Neutrophil (primary cell): ENCODE data around the gene PTF1A.

Source experiments
- H3K27ac ChIP-seq: fragments of 200-600 bp; sonication (generic); 2 replicates; pipeline ENCODE4 v1.5.1; 2016; ENCODE audit warnings: mild to moderate bottlenecking, moderate library complexity
- H3K27me3 ChIP-seq: fragments of 200-600 bp; sonication (generic); 2 replicates; pipeline ENCODE4 v1.6.0; 2016; ENCODE audit warnings: mild to moderate bottlenecking
- H3K36me3 ChIP-seq: fragments of 200-600 bp; sonication (generic); 2 replicates; pipeline ENCODE4 v1.5.1; 2017
- H3K4me1 ChIP-seq, 2 experiments: fragments of 200-600 bp in 1 of 2; sonication (generic) in 1 of 2; 1 replicate in 1 of 2; 2 replicates in 1 of 2; pipeline versions ENCODE4 v1.5.1 to v1.6.1; 2013 to 2016; ENCODE audit warnings: low read depth in 1 of 2, low read length in 1 of 2, mild to moderate bottlenecking in 1 of 2, moderate library complexity in 1 of 2; ENCODE audit not compliant: control insufficient read depth in 1 of 2, insufficient read depth in 1 of 2
- H3K4me3 ChIP-seq, 2 experiments: fragments of 200-600 bp in 1 of 2; sonication (generic) in 1 of 2; 1 replicate in 1 of 2; 2 replicates in 1 of 2; pipeline ENCODE4 v1.5.1; 2013 to 2016; ENCODE audit warnings: low read depth in 1 of 2, low read length in 1 of 2, mild to moderate bottlenecking in 1 of 2, moderate library complexity in 1 of 2
- H3K9me3 ChIP-seq: fragments of 200-600 bp; sonication (generic); 2 replicates; pipeline ENCODE4 v1.5.1; 2016
- CTCF ChIP-seq: fragments of 200-600 bp; sonication (generic); IDR thresholded peaks from 2 replicates; pipeline ENCODE4 v1.5.1; 2016; ENCODE audit warnings: antibody characterized with exemption

PTF1A gene

GRCh38 chr10:23198940-23199767, 7.0 kb downstream of the PTF1A start:
- Histone ChIP-seq H3K4me1 (no peaks in the 10 kb centered on the region), H3K9me3 (no peaks in the 10 kb centered on the region), H3K36me3 (no peaks in the 10 kb centered on the region), H3K4me3 (no peak overlapping the region), H3K27me3 (peaks cover 100% of the 10 kb centered on the region), H3K27ac (no peak overlapping the region)
- no peak for TF ChIP-seq CTCF

DNA sequence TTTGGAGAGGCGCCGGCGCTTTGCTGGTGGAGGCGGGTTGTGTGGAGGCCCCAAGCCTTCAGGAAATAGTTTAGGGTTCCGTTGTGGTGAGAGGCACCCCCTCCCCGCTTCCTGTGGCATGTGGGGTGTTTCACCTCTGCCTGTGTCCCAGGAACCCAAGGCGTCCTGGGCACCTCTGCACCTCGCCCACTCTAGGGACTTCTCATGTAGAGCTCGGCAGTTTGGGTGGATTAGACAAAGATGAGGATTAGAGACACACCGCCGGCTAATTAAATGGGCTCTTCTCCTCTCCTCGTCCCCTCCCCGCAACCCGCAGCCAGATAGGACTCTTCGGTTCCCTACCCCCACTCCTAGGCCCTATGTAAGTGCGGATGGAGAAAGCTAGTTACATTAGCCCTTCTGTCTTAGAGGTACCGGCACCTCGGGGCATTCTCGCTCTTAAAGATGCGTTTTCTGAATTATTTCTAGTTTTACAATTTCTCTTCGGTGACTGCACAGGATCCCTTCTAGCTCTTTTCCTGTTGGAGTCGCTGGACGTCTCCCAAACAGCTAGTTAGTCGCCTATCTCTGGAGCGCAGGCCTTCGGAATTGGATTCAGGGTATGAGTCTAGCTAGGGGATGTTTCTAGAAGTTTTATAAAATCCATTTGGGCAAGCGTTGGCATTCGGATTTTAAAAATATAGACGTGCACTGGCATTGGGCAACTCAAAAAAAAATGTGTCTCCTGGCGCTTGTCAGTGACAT, 7.8 kb downstream of the PTF1A start:
- no peak for TF ChIP-seq CTCF
- Histone ChIP-seq H3K36me3 (no peaks in the 10 kb centered on the region), H3K4me1 (no peaks in the 10 kb centered on the region), H3K4me3 (no peak overlapping the region), H3K27me3 (peaks cover 100% of the 10 kb centered on the region), H3K9me3 (no peaks in the 10 kb centered on the region), H3K27ac (no peak overlapping the region)

- H3K36me3 ChIP-seq: no peaks in the 10 kb centered on the region
- H3K4me1 ChIP-seq: no peaks in the 10 kb centered on the region
- H3K27ac ChIP-seq: no peak overlapping the region
- no peak overlapping the region for H3K4me3 ChIP-seq
- H3K9me3 ChIP-seq: no peaks in the 10 kb centered on the region
- H3K27me3 ChIP-seq: peaks cover 100% of the 10 kb centered on the region
- no peak for TF ChIP-seq CTCF
Measured at GRCh38 chr10:23200586-23200985, 8.5 kb downstream of the PTF1A start.

DNA sequence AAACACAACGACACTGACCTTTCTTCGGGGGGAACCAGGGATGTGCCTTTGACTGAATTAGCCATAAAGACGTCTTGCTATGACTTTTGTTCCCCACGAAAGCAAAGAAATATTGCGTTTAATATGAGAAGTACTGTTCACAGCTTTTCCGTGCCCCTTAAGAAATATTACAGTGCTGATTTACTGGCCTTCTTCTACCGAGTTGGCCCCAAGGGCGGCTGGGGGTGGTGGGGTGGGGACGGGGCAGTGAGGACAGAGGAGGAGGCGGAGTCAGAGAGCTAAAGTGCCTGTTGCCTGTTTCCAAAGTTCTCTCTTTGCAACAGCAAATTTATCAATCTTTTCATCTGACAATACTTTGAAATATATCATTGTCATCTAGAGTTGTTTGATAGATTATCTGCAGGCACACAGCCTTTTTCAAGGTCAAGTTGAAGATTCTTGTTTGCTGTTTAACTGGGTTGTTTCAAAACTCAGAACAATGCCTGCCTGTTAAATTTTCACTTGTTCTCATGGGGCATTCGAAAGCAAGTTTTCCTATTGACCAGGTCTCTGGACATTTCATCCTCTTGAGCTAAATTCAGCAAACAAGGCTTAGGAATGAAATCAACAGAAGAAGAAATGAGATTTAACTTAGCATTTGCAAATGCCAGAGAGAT, 9.0 kb downstream of the PTF1A start:
- no peaks in the 10 kb centered on the region for H3K36me3 ChIP-seq
- no peaks in the 10 kb centered on the region for H3K4me1 ChIP-seq
- no peak overlapping the region for H3K4me3 ChIP-seq
- H3K9me3 ChIP-seq: no peaks in the 10 kb centered on the region
- H3K27me3 ChIP-seq: peaks cover 100% of the 10 kb centered on the region
- H3K27ac ChIP-seq: no peak overlapping the region
- TF ChIP-seq CTCF: no peak

DNA sequence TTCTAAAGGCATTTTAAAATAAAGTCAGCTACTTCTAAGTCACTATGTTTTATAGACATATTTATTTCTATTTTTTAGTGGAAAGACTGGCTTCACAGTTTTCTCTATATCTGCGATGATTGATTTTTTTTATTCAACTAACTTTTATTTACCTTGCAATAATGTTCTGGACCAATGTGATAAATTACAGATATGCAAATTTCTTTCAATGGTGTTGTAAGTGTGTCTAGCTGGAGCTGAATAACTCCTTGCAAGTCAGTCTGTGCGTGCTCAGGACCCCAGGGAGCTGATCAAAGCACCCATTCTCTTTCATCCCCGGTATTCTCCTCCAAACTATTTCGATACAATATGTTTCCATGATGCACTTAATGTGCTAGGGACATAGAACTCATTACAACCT, 9.7 kb downstream of the PTF1A start:
- no peak overlapping the region for H3K27ac ChIP-seq
- no peaks in the 10 kb centered on the region for H3K4me1 ChIP-seq
- H3K36me3 ChIP-seq: no peaks in the 10 kb centered on the region
- TF ChIP-seq CTCF: no peak
- peaks cover 100% of the 10 kb centered on the region for H3K27me3 ChIP-seq
- no peak overlapping the region for H3K4me3 ChIP-seq
- H3K9me3 ChIP-seq: no peaks in the 10 kb centered on the region
